Lower leg skin (tissue), 3 donors: Measurements from ENCODE around the gene SLC30A10.
"Not testable (repeated sequence)": the region's sequence is repeated elsewhere in the genome, so short reads cannot be mapped to it uniquely, and the experiment has no call there.

ENCODE experiments used
- CTCF ChIP-seq, 3 donors: fragments of 450-650 bp; IDR thresholded peaks; one replicate each; pipeline ENCODE4 v1.5.1; 2016; ENCODE audit warnings: antibody characterized with exemption in 3 of 3, mild to moderate bottlenecking in 3 of 3, moderate library complexity in 2 of 3
- POLR2A ChIP-seq, 2 donors: fragments of 450-650 bp; IDR thresholded peaks; one replicate each; pipeline ENCODE4 v1.6.1; 2016 to 2017; ENCODE audit warnings: antibody characterized with exemption in 2 of 2, mild to moderate bottlenecking in 1 of 2, moderate library complexity in 1 of 2

DNA sequence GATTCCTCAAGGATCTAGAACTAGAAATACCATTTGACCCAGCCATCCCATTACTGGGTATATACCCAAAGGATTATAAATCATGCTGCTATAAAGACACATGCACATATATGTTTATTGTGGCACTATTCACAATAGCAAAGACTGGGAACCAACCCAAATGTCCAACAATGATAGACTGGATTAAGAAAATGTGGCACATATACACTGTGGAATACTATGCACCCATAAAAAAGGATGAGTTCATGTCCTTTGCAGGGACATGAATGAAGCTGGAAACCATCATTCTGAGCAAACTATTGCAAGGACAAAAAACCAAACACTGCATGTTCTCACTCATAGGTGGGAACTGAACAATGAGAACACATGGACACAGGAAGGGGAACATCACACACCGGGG, 36.1 kb downstream of the SLC30A10 start:
- TF ChIP-seq CTCF, POLR2A (IDR thresholded peaks at IDR 0.05): not testable (repeated sequence)
